ENCODE measurements around the gene RNASE9.
A peak's percentile ranks its signal among the peaks of the same experiment; 100 is the strongest.
"Not testable (repeated sequence)": the region's sequence is repeated elsewhere in the genome, so short reads cannot be mapped to it uniquely, and the experiment has no call there.

The RNASE9 gene

GRCh38 chr14:20572382-20572990, 11.6 kb upstream of the RNASE9 start:
- not testable (repeated sequence) for DNase-seq

GRCh38 chr14:20570720-20571119, 9.9 kb upstream of the RNASE9 start:
- peak; percentile 14 to 36 for DNase-seq

- not testable (repeated sequence) for DNase-seq
These were observed 9.0 kb upstream of the RNASE9 start for GRCh38 chr14:20569865-20570264.

- DNase-seq: no peak
These were observed 8.2 kb upstream of the RNASE9 start for GRCh38 chr14:20569066-20569465.

- no peak for DNase-seq
These were observed 7.5 kb upstream of the RNASE9 start for GRCh38 chr14:20568393-20568792.

GRCh38 chr14:20567199-20567598, 6.4 kb upstream of the RNASE9 start:
- DNase-seq: not testable (repeated sequence)

- no peak for DNase-seq
These were observed 3.7 kb upstream of the RNASE9 start for GRCh38 chr14:20564501-20564997.

GRCh38 chr14:20563971-20564370, 3.1 kb upstream of the RNASE9 start:
- DNase-seq: no peak

- DNase-seq: no peak
These were observed 1.4 kb downstream of the RNASE9 start for GRCh38 chr14:20559461-20559904.

- no peak for DNase-seq
These were observed 3.7 kb downstream of the RNASE9 start for GRCh38 chr14:20557212-20557542.

- peak; percentile 74 to 82 for DNase-seq
These were observed 4.2 kb downstream of the RNASE9 start for GRCh38 chr14:20556500-20557211.

GRCh38 chr14:20555845-20556244, 5.0 kb downstream of the RNASE9 start:
- peak; percentile 58 to 74 for DNase-seq

- no peak for DNase-seq
These were observed 7.8 kb downstream of the RNASE9 start for GRCh38 chr14:20553024-20553423.

- DNase-seq: no peak
These were observed 9.2 kb downstream of the RNASE9 start for GRCh38 chr14:20551606-20552005.

- DNase-seq: peak; percentile 51 to 81
These were observed 9.9 kb downstream of the RNASE9 start for GRCh38 chr14:20550926-20551325.

GRCh38 chr14:20548414-20549158, 12.3 kb downstream of the RNASE9 start:
- no peak for DNase-seq

- DNase-seq: no peak
These were observed 14.0 kb downstream of the RNASE9 start for GRCh38 chr14:20546877-20547276.

- DNase-seq: no peak
These were observed 20.9 kb downstream of the RNASE9 start for GRCh38 chr14:20539906-20540305.

GRCh38 chr14:20530771-20531571, 29.9 kb downstream of the RNASE9 start:
- peak; percentile 59 to 92 for DNase-seq

GRCh38 chr14:20529806-20530205, 31.0 kb downstream of the RNASE9 start:
- DNase-seq: peak in 1 of 2 donors; percentile 25

- no peak for DNase-seq
These were observed 36.8 kb downstream of the RNASE9 start for GRCh38 chr14:20524027-20524426.

- peak in 1 of 2 donors; percentile 7 for DNase-seq
These were observed 38.5 kb downstream of the RNASE9 start for GRCh38 chr14:20522332-20522731.

GRCh38 chr14:20516921-20517320, 43.9 kb downstream of the RNASE9 start:
- no peak for DNase-seq
